ENCODE results near the gene RPL23.

RPL23 gene

GRCh38 chr17:38893607-38894006, 40.1 kb upstream of the RPL23 start:
- peaks cover 33 to 43% of the 10 kb centered on the region in 2 donors for H3K4me1 ChIP-seq (ENCODE audit: control insufficient read depth in 2 of 2, insufficient read depth in 2 of 2, low read length in 2 of 2)
- H3K9ac ChIP-seq (ENCODE audit: low read depth in 1 of 2, low read length in 2 of 2) = no peak overlapping the region
- peak overlapping the region in 1 of 2 donors; percentile 65 for H3K27ac ChIP-seq (ENCODE audit: low read depth in 2 of 2, low read length in 2 of 2)
- no peak overlapping the region for H3K4me3 ChIP-seq (ENCODE audit: low read length in 2 of 2)
- H3K27me3 ChIP-seq (ENCODE audit: control insufficient read depth in 2 of 2, insufficient read depth in 2 of 2, low read length in 2 of 2) = no peaks in the 10 kb centered on the region
- H3K36me3 ChIP-seq (ENCODE audit: control insufficient read depth in 2 of 2, insufficient read depth in 2 of 2, low read length in 2 of 2) = peaks cover 47 to 75% of the 10 kb centered on the region in 2 donors
- no peaks in the 10 kb centered on the region for H3K9me3 ChIP-seq (ENCODE audit: control insufficient read depth in 2 of 2, low read length in 2 of 2)

- Histone ChIP-seq H3K9me3 (ENCODE audit: control insufficient read depth in 2 of 2, low read length in 2 of 2) (no peaks in the 10 kb centered on the region), H3K4me3 (ENCODE audit: low read length in 2 of 2) (no peak overlapping the region), H3K36me3 (ENCODE audit: control insufficient read depth in 2 of 2, insufficient read depth in 2 of 2, low read length in 2 of 2) (peaks cover 45 to 73% of the 10 kb centered on the region in 2 donors), H3K4me1 (ENCODE audit: control insufficient read depth in 2 of 2, insufficient read depth in 2 of 2, low read length in 2 of 2) (peaks cover 28 to 38% of the 10 kb centered on the region in 2 donors), H3K27ac (ENCODE audit: low read depth in 2 of 2, low read length in 2 of 2) (peak overlapping the region in 1 of 2 donors; percentile 65), H3K27me3 (ENCODE audit: control insufficient read depth in 2 of 2, insufficient read depth in 2 of 2, low read length in 2 of 2) (no peaks in the 10 kb centered on the region), H3K9ac (ENCODE audit: low read depth in 1 of 2, low read length in 2 of 2) (no peak overlapping the region)
These were observed 39.6 kb upstream of the RPL23 start for GRCh38 chr17:38893113-38893512.

DNA sequence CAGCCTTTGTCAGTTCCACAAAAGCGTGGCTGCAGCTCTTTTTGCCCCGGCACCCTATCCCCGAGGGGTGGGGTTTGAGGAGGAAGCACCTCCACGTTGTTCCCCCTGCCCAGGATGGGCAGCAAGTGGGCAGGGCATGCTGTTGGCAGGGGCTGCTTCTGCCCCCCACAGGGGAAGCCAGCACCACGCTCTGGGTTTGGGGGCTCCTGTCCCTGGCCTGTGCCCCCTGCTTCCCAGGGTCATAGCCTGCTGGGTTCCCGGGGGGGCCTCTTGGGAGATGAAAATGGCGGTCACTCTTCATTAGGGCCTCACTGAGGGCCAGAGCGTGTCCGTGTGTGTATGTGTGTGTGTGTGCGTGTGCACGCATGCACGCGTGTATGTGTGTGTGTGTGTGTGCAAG, 39.1 kb upstream of the RPL23 start:
- Histone ChIP-seq H3K9me3 (ENCODE audit: control insufficient read depth in 2 of 2, low read length in 2 of 2) (no peaks in the 10 kb centered on the region), H3K4me3 (ENCODE audit: low read length in 2 of 2) (no peak overlapping the region), H3K27ac (ENCODE audit: low read depth in 2 of 2, low read length in 2 of 2) (no peak overlapping the region), H3K4me1 (ENCODE audit: control insufficient read depth in 2 of 2, insufficient read depth in 2 of 2, low read length in 2 of 2) (peaks cover 23 to 33% of the 10 kb centered on the region in 2 donors), H3K9ac (ENCODE audit: low read depth in 1 of 2, low read length in 2 of 2) (no peak overlapping the region), H3K36me3 (ENCODE audit: control insufficient read depth in 2 of 2, insufficient read depth in 2 of 2, low read length in 2 of 2) (peaks cover 45 to 78% of the 10 kb centered on the region in 2 donors), H3K27me3 (ENCODE audit: control insufficient read depth in 2 of 2, insufficient read depth in 2 of 2, low read length in 2 of 2) (no peaks in the 10 kb centered on the region)

DNA sequence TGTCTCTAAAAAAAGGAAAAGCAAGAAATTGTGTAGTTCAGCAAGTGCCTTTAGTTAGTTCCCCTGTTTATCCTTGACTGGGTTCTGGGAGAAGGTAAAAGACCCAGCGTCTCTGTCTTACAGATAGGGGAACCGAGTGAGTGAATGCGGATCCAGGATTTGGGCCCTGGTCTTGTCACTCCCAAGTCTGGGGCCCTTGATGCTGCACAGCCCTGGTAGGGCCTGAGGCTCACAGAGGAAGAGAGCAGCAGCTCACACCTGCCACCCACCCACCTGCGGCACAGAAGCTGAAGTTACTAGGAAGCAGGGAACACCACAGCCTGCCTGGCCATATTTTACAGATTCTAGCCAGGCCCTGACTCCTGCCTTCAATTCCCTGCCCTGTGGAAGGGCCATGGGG, 38.6 kb upstream of the RPL23 start:
- Histone ChIP-seq H3K4me1 (ENCODE audit: control insufficient read depth in 2 of 2, insufficient read depth in 2 of 2, low read length in 2 of 2) (peaks cover 19 to 29% of the 10 kb centered on the region in 2 donors), H3K27ac (ENCODE audit: low read depth in 2 of 2, low read length in 2 of 2) (no peak overlapping the region), H3K27me3 (ENCODE audit: control insufficient read depth in 2 of 2, insufficient read depth in 2 of 2, low read length in 2 of 2) (no peaks in the 10 kb centered on the region), H3K9me3 (ENCODE audit: control insufficient read depth in 2 of 2, low read length in 2 of 2) (no peaks in the 10 kb centered on the region), H3K9ac (ENCODE audit: low read depth in 1 of 2, low read length in 2 of 2) (no peak overlapping the region), H3K36me3 (ENCODE audit: control insufficient read depth in 2 of 2, insufficient read depth in 2 of 2, low read length in 2 of 2) (peaks cover 45 to 78% of the 10 kb centered on the region in 2 donors), H3K4me3 (ENCODE audit: low read length in 2 of 2) (no peak overlapping the region)

DNA sequence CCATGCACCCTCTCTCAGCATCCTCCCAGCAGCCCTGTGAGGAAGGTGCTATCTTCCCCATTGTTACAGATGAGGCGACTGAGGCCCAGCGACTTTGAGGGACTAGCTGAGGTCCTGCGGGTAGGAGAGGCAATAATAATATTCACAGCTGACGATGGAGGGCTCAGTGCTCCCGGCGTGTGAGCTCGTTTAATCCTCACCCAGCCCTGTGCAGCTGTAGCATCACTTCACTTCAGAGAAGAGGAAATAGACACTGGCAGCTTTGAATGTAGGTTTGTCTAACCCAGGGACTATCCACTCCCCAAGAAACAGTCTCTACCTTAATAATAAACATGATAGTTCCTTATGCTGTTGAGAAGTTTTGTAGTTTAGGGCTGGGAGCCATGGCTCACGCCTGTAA, 37.9 kb upstream of the RPL23 start:
- no peaks in the 10 kb centered on the region for H3K9me3 ChIP-seq (ENCODE audit: control insufficient read depth in 2 of 2, low read length in 2 of 2)
- H3K27me3 ChIP-seq (ENCODE audit: control insufficient read depth in 2 of 2, insufficient read depth in 2 of 2, low read length in 2 of 2) = no peaks in the 10 kb centered on the region
- H3K4me1 ChIP-seq (ENCODE audit: control insufficient read depth in 2 of 2, insufficient read depth in 2 of 2, low read length in 2 of 2) = peaks cover 19 to 29% of the 10 kb centered on the region in 2 donors
- H3K9ac ChIP-seq (ENCODE audit: low read depth in 1 of 2, low read length in 2 of 2) = no peak overlapping the region
- H3K36me3 ChIP-seq (ENCODE audit: control insufficient read depth in 2 of 2, insufficient read depth in 2 of 2, low read length in 2 of 2) = peaks cover 46 to 75% of the 10 kb centered on the region in 2 donors
- no peak overlapping the region for H3K4me3 ChIP-seq (ENCODE audit: low read length in 2 of 2)
- H3K27ac ChIP-seq (ENCODE audit: low read depth in 2 of 2, low read length in 2 of 2) = no peak overlapping the region

DNA sequence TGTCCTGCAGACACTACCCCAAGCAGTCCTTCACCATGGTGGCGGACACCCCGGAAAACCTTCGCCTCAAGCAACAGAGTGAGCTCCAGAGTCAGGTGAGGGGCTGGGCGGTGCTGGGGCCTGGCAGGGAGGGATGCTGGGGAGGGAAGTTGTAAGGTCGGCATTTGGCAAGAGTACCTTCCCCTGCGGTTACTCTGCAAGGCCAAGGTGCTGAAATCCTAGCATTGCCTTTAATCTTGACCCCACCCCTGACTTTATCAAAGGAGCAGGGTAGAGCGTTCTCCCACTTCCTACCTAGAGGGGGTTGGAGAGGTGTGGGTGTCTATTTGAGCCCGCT, 36.9 kb upstream of the RPL23 start:
- Histone ChIP-seq H3K4me3 (ENCODE audit: low read length in 2 of 2) (no peak overlapping the region), H3K9me3 (ENCODE audit: control insufficient read depth in 2 of 2, low read length in 2 of 2) (no peaks in the 10 kb centered on the region), H3K4me1 (ENCODE audit: control insufficient read depth in 2 of 2, insufficient read depth in 2 of 2, low read length in 2 of 2) (peaks cover 26 to 34% of the 10 kb centered on the region in 2 donors), H3K36me3 (ENCODE audit: control insufficient read depth in 2 of 2, insufficient read depth in 2 of 2, low read length in 2 of 2) (peaks cover 46 to 76% of the 10 kb centered on the region in 2 donors), H3K27me3 (ENCODE audit: control insufficient read depth in 2 of 2, insufficient read depth in 2 of 2, low read length in 2 of 2) (no peaks in the 10 kb centered on the region), H3K9ac (ENCODE audit: low read depth in 1 of 2, low read length in 2 of 2) (no peak overlapping the region), H3K27ac (ENCODE audit: low read depth in 2 of 2, low read length in 2 of 2) (no peak overlapping the region)

GRCh38 chr17:38889745-38890409, 36.4 kb upstream of the RPL23 start:
- no peak overlapping the region for H3K9ac ChIP-seq (ENCODE audit: low read depth in 1 of 2, low read length in 2 of 2)
- no peak overlapping the region for H3K27ac ChIP-seq (ENCODE audit: low read depth in 2 of 2, low read length in 2 of 2)
- peaks cover 49 to 79% of the 10 kb centered on the region in 2 donors for H3K36me3 ChIP-seq (ENCODE audit: control insufficient read depth in 2 of 2, insufficient read depth in 2 of 2, low read length in 2 of 2)
- H3K27me3 ChIP-seq (ENCODE audit: control insufficient read depth in 2 of 2, insufficient read depth in 2 of 2, low read length in 2 of 2) = no peaks in the 10 kb centered on the region
- H3K9me3 ChIP-seq (ENCODE audit: control insufficient read depth in 2 of 2, low read length in 2 of 2) = no peaks in the 10 kb centered on the region
- H3K4me1 ChIP-seq (ENCODE audit: control insufficient read depth in 2 of 2, insufficient read depth in 2 of 2, low read length in 2 of 2) = peaks cover 31 to 39% of the 10 kb centered on the region in 2 donors
- no peak overlapping the region for H3K4me3 ChIP-seq (ENCODE audit: low read length in 2 of 2)

DNA sequence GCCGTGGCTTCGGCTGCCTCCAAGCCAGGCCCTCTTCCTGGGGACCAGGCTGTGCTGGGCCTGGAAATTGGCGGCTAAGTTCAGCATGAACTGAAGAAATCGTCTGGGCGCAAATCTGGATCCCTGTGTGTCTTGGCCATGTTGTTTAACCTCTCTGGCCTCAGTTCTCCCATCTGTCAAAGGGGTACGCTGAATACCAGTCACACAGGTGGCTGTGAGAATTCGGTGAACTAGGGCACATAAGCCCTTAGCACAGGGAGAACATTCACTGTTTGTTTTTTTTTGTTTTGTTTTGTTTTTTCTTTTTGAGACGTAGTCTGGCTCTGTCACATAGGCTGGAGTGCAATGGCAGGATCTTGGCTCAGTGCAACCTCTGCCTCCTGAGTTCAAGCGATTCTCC, 35.3 kb upstream of the RPL23 start:
- H3K4me1 ChIP-seq (ENCODE audit: control insufficient read depth in 2 of 2, insufficient read depth in 2 of 2, low read length in 2 of 2) = peaks cover 36 to 44% of the 10 kb centered on the region in 2 donors
- H3K9ac ChIP-seq (ENCODE audit: low read depth in 1 of 2, low read length in 2 of 2) = no peak overlapping the region
- no peak overlapping the region for H3K4me3 ChIP-seq (ENCODE audit: low read length in 2 of 2)
- peaks cover 49 to 71% of the 10 kb centered on the region in 2 donors for H3K36me3 ChIP-seq (ENCODE audit: control insufficient read depth in 2 of 2, insufficient read depth in 2 of 2, low read length in 2 of 2)
- no peak overlapping the region for H3K27ac ChIP-seq (ENCODE audit: low read depth in 2 of 2, low read length in 2 of 2)
- H3K27me3 ChIP-seq (ENCODE audit: control insufficient read depth in 2 of 2, insufficient read depth in 2 of 2, low read length in 2 of 2) = no peaks in the 10 kb centered on the region
- H3K9me3 ChIP-seq (ENCODE audit: control insufficient read depth in 2 of 2, low read length in 2 of 2) = no peaks in the 10 kb centered on the region

- Histone ChIP-seq H3K27ac (ENCODE audit: low read depth in 2 of 2, low read length in 2 of 2) (peak overlapping the region; percentile 43 to 61), H3K9me3 (ENCODE audit: control insufficient read depth in 2 of 2, low read length in 2 of 2) (no peaks in the 10 kb centered on the region), H3K36me3 (ENCODE audit: control insufficient read depth in 2 of 2, insufficient read depth in 2 of 2, low read length in 2 of 2) (peaks cover 40 to 64% of the 10 kb centered on the region in 2 donors), H3K4me3 (ENCODE audit: low read length in 2 of 2) (no peak overlapping the region), H3K4me1 (ENCODE audit: control insufficient read depth in 2 of 2, insufficient read depth in 2 of 2, low read length in 2 of 2) (peaks cover 46 to 53% of the 10 kb centered on the region in 2 donors), H3K9ac (ENCODE audit: low read depth in 1 of 2, low read length in 2 of 2) (no peak overlapping the region), H3K27me3 (ENCODE audit: control insufficient read depth in 2 of 2, insufficient read depth in 2 of 2, low read length in 2 of 2) (no peaks in the 10 kb centered on the region)
These were observed 33.1 kb upstream of the RPL23 start for GRCh38 chr17:38886643-38887010.

- peak overlapping the region; percentile 43 to 61 for H3K27ac ChIP-seq (ENCODE audit: low read depth in 2 of 2, low read length in 2 of 2)
- H3K4me3 ChIP-seq (ENCODE audit: low read length in 2 of 2) = no peak overlapping the region
- peaks cover 53 to 60% of the 10 kb centered on the region in 2 donors for H3K4me1 ChIP-seq (ENCODE audit: control insufficient read depth in 2 of 2, insufficient read depth in 2 of 2, low read length in 2 of 2)
These were observed 32.5 kb upstream of the RPL23 start for GRCh38 chr17:38885728-38886642.

More at GRCh38 chr17:38885728-38886642, 32.5 kb upstream of the RPL23 start:
- H3K9me3 ChIP-seq (ENCODE audit: control insufficient read depth in 2 of 2, low read length in 2 of 2) = no peaks in the 10 kb centered on the region
- H3K27me3 ChIP-seq (ENCODE audit: control insufficient read depth in 2 of 2, insufficient read depth in 2 of 2, low read length in 2 of 2) = no peaks in the 10 kb centered on the region
- peaks cover 38 to 65% of the 10 kb centered on the region in 2 donors for H3K36me3 ChIP-seq (ENCODE audit: control insufficient read depth in 2 of 2, insufficient read depth in 2 of 2, low read length in 2 of 2)
- H3K9ac ChIP-seq (ENCODE audit: low read depth in 1 of 2, low read length in 2 of 2) = no peak overlapping the region
